SK-N-SH treated with all-trans-retinoic acid at 6 μM for 48 hours (cell line): ENCODE results near the gene CFI.

Experiments
- CSDC2 ChIP-seq: fragments of 250-450 bp; sonication (Bioruptor Pico); IDR thresholded peaks from 2 replicates; pipeline ENCODE4 v1.5.0; 2020; ENCODE audit warnings: mild to moderate bottlenecking, moderate library complexity
- OSR1 ChIP-seq: fragments of 250-450 bp; sonication (Bioruptor Pico); IDR thresholded peaks from 2 replicates; pipeline ENCODE4 v1.8.0; 2022; ENCODE audit warnings: moderate library complexity, mild to moderate bottlenecking, inconsistent platforms
- RARB ChIP-seq: fragments of 250-450 bp; sonication (Bioruptor Pico); IDR thresholded peaks from 2 replicates; pipeline ENCODE4 v1.8.0; 2021; ENCODE audit warnings: mild to moderate bottlenecking, moderate library complexity
- SNAI2 ChIP-seq: fragments of 250-450 bp; sonication (Bioruptor Pico); IDR thresholded peaks from 2 replicates; pipeline ENCODE4 v1.5.0; 2020; ENCODE audit warnings: mild to moderate bottlenecking, moderate library complexity
- TCF4 ChIP-seq: fragments of 250-450 bp; sonication (Bioruptor Pico); IDR thresholded peaks from 2 replicates; pipeline ENCODE4 v1.8.0; 2021; ENCODE audit warnings: mild to moderate bottlenecking, moderate library complexity, borderline replicate concordance
- ZFP3 ChIP-seq: fragments of 250-450 bp; sonication (Bioruptor Pico); IDR thresholded peaks from 2 replicates; pipeline ENCODE4 v1.5.0; 2020; ENCODE audit warnings: mild to moderate bottlenecking, moderate library complexity
- ZFP30 ChIP-seq: fragments of 450-650 bp; formaldehyde crosslinking; IDR thresholded peaks from 2 replicates; pipeline ENCODE4 v1.5.0; 2022; ENCODE audit warnings: mild to moderate bottlenecking, moderate library complexity
- ZNF565 ChIP-seq: fragments of 450-650 bp; formaldehyde crosslinking; conservative IDR thresholded peaks from 2 replicates; pipeline ENCODE4 v1.5.0; 2020; ENCODE audit warnings: low read depth, mild to moderate bottlenecking, moderate library complexity
- ZNF70 ChIP-seq: fragments of 450-650 bp; formaldehyde crosslinking; IDR thresholded peaks from 2 replicates; pipeline ENCODE4 v1.5.0; 2020; ENCODE audit warnings: mild to moderate bottlenecking, moderate library complexity
- ZNF8 ChIP-seq: fragments of 450-650 bp; formaldehyde crosslinking; IDR thresholded peaks from 2 replicates; pipeline ENCODE4 v1.5.0; 2020; ENCODE audit warnings: mild to moderate bottlenecking, moderate library complexity
- TF ChIP-seq, protein P1 (sequence below): fragments of 250-450 bp; sonication (Bioruptor Pico); IDR thresholded peaks from 2 replicates; pipeline ENCODE4 v1.5.1; 2020; ENCODE audit warnings: low read depth, mild to moderate bottlenecking, moderate library complexity
- TF ChIP-seq, protein P2 (sequence below): fragments of 250-450 bp; sonication (Bioruptor Pico); IDR thresholded peaks from 2 replicates; pipeline ENCODE4 v1.8.0; 2021; ENCODE audit warnings: low read depth, mild to moderate bottlenecking, moderate library complexity, borderline replicate concordance

DNA sequence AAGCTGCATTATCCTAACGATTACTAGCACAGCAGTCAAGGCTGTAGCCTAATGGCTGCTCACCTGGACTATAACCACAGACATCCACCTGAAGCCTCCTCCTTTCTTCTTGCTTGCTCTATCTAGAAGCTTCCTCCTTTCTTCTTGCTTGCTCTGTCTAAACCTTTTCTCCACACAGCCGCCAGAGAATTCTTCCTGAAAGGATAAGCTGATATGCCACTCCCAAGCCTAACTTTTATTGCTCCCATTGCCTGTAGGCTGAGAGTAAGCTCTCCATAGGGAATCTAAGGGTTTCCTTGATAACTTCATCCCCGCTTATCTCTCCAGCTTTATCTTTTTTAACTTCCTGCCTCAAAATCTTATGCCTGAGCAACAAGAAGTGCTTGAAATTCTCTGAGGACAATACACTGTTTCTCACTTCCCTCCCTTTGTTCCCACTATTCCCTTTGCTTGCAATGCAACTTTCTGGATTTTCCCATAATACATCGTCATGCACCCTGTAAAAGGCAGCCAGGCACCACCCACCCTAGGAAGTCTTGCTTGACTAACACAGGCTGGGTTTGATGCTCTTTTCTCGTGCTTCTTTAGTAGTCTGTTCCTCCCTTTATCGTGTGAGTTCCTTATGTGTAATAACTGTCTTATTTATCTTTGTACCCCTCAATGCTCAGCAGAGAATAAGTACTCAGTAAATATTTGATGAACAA is 44.7 kb upstream of the CFI start:
- no peak for TF ChIP-seq ZNF70 (CRISPR knock-in tag)
- no peak for TF ChIP-seq ZNF8 (CRISPR knock-in tag)
- TF ChIP-seq ZFP3 (CRISPR knock-in tag) = no peak
- no peak for TF ChIP-seq ZNF565 (CRISPR knock-in tag)
- TF ChIP-seq, protein P1, sequence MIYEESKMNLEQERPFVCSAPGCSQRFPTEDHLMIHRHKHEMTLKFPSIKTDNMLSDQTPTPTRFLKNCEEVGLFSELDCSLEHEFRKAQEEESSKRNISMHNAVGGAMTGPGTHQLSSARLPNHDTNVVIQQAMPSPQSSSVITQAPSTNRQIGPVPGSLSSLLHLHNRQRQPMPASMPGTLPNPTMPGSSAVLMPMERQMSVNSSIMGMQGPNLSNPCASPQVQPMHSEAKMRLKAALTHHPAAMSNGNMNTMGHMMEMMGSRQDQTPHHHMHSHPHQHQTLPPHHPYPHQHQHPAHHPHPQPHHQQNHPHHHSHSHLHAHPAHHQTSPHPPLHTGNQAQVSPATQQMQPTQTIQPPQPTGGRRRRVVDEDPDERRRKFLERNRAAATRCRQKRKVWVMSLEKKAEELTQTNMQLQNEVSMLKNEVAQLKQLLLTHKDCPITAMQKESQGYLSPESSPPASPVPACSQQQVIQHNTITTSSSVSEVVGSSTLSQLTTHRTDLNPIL (CRISPR knock-in tag) = no peak
- no peak for TF ChIP-seq CSDC2 (CRISPR knock-in tag)
- TF ChIP-seq TCF4 (CRISPR knock-in tag) = no peak
- no peak for TF ChIP-seq RARB
- TF ChIP-seq ZFP30 (CRISPR knock-in tag) = no peak
- no peak for TF ChIP-seq SNAI2 (CRISPR knock-in tag)
- TF ChIP-seq, protein P2, sequence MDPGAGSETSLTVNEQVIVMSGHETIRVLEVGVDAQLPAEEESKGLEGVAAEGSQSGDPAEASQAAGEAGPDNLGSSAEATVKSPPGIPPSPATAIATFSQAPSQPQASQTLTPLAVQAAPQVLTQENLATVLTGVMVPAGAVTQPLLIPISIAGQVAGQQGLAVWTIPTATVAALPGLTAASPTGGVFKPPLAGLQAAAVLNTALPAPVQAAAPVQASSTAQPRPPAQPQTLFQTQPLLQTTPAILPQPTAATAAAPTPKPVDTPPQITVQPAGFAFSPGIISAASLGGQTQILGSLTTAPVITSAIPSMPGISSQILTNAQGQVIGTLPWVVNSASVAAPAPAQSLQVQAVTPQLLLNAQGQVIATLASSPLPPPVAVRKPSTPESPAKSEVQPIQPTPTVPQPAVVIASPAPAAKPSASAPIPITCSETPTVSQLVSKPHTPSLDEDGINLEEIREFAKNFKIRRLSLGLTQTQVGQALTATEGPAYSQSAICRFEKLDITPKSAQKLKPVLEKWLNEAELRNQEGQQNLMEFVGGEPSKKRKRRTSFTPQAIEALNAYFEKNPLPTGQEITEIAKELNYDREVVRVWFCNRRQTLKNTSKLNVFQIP (CRISPR knock-in tag) = no peak
- TF ChIP-seq OSR1 (CRISPR knock-in tag) = no peak
